ENCODE results near the gene KCNQ1OT1. TPM values are rescaled to one million over a fixed set of nuclear protein-coding genes. Genes with fewer than 3 reads are reported as not detected.

KCNQ1OT1 gene
- total RNA-seq, 4 donors from 2014 or later: 0.16 to 0.61 (median 0.30) TPM

GRCh38 chr11:2729841-2730240 is 30.0 kb upstream of the KCNQ1OT1 start:
- ATAC-seq (no peak), DNase-seq (no peak)
- no peak overlapping the region for H3K4me3 ChIP-seq
- intact Hi-C loops (cut with DNase I; ENCODE audit: low total_unique reads) (no loop called here), in situ Hi-C loops (cut with MboI; ENCODE audit: low sequenced_read_pairs in 4 of 4) (no loop called here)
- H3K9me3 ChIP-seq: no peaks in the 10 kb centered on the region
- H3K27me3 ChIP-seq: no peaks in the 10 kb centered on the region
- H3K4me1 ChIP-seq: no peaks in the 10 kb centered on the region
- no peaks in the 10 kb centered on the region for H3K36me3 ChIP-seq
- TF ChIP-seq, protein P1, sequence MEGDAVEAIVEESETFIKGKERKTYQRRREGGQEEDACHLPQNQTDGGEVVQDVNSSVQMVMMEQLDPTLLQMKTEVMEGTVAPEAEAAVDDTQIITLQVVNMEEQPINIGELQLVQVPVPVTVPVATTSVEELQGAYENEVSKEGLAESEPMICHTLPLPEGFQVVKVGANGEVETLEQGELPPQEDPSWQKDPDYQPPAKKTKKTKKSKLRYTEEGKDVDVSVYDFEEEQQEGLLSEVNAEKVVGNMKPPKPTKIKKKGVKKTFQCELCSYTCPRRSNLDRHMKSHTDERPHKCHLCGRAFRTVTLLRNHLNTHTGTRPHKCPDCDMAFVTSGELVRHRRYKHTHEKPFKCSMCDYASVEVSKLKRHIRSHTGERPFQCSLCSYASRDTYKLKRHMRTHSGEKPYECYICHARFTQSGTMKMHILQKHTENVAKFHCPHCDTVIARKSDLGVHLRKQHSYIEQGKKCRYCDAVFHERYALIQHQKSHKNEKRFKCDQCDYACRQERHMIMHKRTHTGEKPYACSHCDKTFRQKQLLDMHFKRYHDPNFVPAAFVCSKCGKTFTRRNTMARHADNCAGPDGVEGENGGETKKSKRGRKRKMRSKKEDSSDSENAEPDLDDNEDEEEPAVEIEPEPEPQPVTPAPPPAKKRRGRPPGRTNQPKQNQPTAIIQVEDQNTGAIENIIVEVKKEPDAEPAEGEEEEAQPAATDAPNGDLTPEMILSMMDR (IDR thresholded peaks at IDR 0.05 in 4 of 5, conservative IDR thresholded peaks at IDR 0.05 in 1 of 5): no peak
- no peak for TF ChIP-seq POLR2A (IDR thresholded peaks at IDR 0.05)
- no peak overlapping the region for H3K27ac ChIP-seq

GRCh38 chr11:2728663-2729332 is 29.0 kb upstream of the KCNQ1OT1 start:
- ATAC-seq (no peak), DNase-seq (no peak)
- no peak overlapping the region for H3K27ac ChIP-seq
- H3K27me3 ChIP-seq: no peaks in the 10 kb centered on the region
- H3K4me3 ChIP-seq: no peak overlapping the region
- in situ Hi-C loops (cut with MboI; ENCODE audit: low sequenced_read_pairs in 4 of 4): no loop called here
- no peaks in the 10 kb centered on the region for H3K36me3 ChIP-seq
- intact Hi-C loops (cut with DNase I; ENCODE audit: low total_unique reads): no loop called here
- no peaks in the 10 kb centered on the region for H3K9me3 ChIP-seq
- peaks cover 5 to 6% of the 10 kb centered on the region in 2 donors for H3K4me1 ChIP-seq
- TF ChIP-seq POLR2A (IDR thresholded peaks at IDR 0.05): no peak
- TF ChIP-seq, protein P1 (IDR thresholded peaks at IDR 0.05 in 4 of 5, conservative IDR thresholded peaks at IDR 0.05 in 1 of 5): no peak

DNA sequence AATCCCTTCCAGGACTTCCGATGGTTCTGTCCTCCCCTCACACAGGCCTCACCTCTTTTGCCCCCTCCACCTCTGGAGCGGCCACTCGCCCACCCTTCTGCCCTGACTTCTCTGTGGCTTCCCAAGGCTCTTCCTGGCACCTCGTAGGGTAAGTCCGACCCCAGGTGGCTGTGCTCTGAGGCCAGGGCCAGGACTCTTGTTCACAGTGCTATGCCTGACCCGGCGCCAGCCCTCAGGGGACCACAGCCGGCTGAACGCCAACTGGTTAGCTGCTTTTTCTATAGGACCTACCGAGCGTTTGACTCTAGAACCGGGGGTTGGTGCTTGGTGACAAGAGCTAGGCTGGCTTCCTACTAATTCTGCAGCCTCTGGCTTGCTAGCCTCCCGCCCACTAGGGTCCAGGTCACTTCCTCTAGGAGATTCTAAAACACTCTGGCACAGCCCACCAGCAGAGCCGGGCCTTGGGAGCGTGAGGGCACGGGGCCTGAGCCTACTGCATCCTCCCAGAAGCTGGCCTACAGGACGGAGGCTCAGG is 28.4 kb upstream of the KCNQ1OT1 start:
- ATAC-seq (no peak), DNase-seq (no peak)
- no peak overlapping the region for H3K27ac ChIP-seq
- no peak for TF ChIP-seq POLR2A (IDR thresholded peaks at IDR 0.05)
- TF ChIP-seq, protein P1 (IDR thresholded peaks at IDR 0.05 in 4 of 5, conservative IDR thresholded peaks at IDR 0.05 in 1 of 5): no peak
- in situ Hi-C loops (cut with MboI; ENCODE audit: low sequenced_read_pairs in 4 of 4) (no loop called here), intact Hi-C loops (cut with DNase I; ENCODE audit: low total_unique reads) (no loop called here)
- H3K27me3 ChIP-seq: no peaks in the 10 kb centered on the region
- no peaks in the 10 kb centered on the region for H3K36me3 ChIP-seq
- no peak overlapping the region for H3K4me3 ChIP-seq
- H3K4me1 ChIP-seq: peaks cover 5 to 7% of the 10 kb centered on the region in 2 donors
- no peaks in the 10 kb centered on the region for H3K9me3 ChIP-seq

DNA sequence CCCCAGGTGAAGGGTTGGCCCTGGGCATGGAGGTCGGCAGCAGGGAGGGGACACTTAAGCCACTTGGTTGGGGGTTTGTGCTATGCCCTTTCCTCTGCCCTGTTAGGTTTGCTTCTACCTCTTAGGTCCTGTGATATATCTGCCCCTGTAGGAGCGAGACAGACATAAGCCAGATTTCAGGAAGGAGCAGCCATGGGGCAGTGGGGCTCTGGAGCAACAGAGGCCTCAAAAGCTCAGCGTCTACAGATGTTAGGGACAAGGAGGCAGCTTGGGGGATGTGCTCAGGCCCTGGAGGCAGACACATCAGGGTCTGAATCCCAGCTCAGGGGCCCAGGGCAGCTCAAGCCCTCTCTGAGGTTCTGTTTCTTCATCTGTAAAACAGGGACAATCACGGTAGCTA is 27.2 kb upstream of the KCNQ1OT1 start:
- no peak overlapping the region for H3K4me3 ChIP-seq
- no peaks in the 10 kb centered on the region for H3K9me3 ChIP-seq
- H3K36me3 ChIP-seq: no peaks in the 10 kb centered on the region
- no peaks in the 10 kb centered on the region for H3K27me3 ChIP-seq
- intact Hi-C loops (cut with DNase I; ENCODE audit: low total_unique reads) (no loop called here), in situ Hi-C loops (cut with MboI; ENCODE audit: low sequenced_read_pairs in 4 of 4) (no loop called here)
- TF ChIP-seq POLR2A (IDR thresholded peaks at IDR 0.05): no peak
- no peak overlapping the region for H3K27ac ChIP-seq
- ATAC-seq (no peak), DNase-seq (no peak)
- peaks cover 5 to 7% of the 10 kb centered on the region in 2 donors for H3K4me1 ChIP-seq

GRCh38 chr11:2725368-2726300 is 25.8 kb upstream of the KCNQ1OT1 start:
- H3K4me3 ChIP-seq: no peak overlapping the region
- peaks cover 5 to 7% of the 10 kb centered on the region in 2 donors for H3K4me1 ChIP-seq
- no peak overlapping the region for H3K27ac ChIP-seq
- DNase-seq (peak in 1 of 2 donors; percentile 48), ATAC-seq (peak in 1 of 2 donors; percentile 33)
- no peaks in the 10 kb centered on the region for H3K9me3 ChIP-seq
- no peaks in the 10 kb centered on the region for H3K27me3 ChIP-seq
- no peaks in the 10 kb centered on the region for H3K36me3 ChIP-seq
- TF ChIP-seq, protein P1 (IDR thresholded peaks at IDR 0.05 in 4 of 5, conservative IDR thresholded peaks at IDR 0.05 in 1 of 5): no peak
- no peak for TF ChIP-seq POLR2A (IDR thresholded peaks at IDR 0.05)
- intact Hi-C loops (cut with DNase I; ENCODE audit: low total_unique reads) (no loop called here), in situ Hi-C loops (cut with MboI; ENCODE audit: low sequenced_read_pairs in 4 of 4) (no loop called here)

Measured in gastrocnemius medialis (tissue), 4 donors.